C4-2B (cell line): Measurements from ENCODE around the gene CNTNAP1.

Experiments used
- CTCF ChIP-seq: fragments of 450-650 bp; conservative IDR thresholded peaks from 2 replicates; pipeline ENCODE4 v1.5.1; 2017; ENCODE audit warnings: mild to moderate bottlenecking
- ZFX ChIP-seq: fragments of 450-650 bp; IDR thresholded peaks from 2 replicates; pipeline ENCODE4 v1.6.1; 2017

GRCh38 chr17:42699415-42699740 lies 17.0 kb downstream of the CNTNAP1 start:
- TF ChIP-seq CTCF (no peak), ZFX (no peak)
